ENCODE data around the gene DLG2.

DLG2 gene

DNA sequence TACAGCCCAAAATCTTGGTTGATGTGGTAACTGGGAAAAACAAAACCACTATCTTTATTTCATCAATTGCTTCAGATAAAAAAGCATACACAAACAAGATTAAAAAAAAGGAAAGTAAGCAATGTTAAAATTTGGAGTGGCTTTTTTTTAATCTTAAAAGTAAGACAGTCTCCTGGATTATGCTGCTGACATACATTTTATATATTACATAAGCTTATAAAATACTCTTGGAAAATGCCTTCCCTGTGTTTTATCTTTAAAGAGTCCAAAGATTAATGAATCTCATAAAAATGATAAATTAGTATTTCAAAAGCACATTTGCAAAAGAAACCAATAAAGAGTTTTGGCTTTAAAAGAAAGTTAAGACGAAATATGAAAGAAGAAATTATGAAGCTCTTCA, 132.7 kb downstream of the DLG2 start:
- Mint-ChIP-seq H3K27me3 (peaks cover 0 to 8% of the 10 kb centered on the region in 2 donors), H3K4me1 (no peaks in the 10 kb centered on the region)
- ATAC-seq (replicated peaks) = no peak

DNA sequence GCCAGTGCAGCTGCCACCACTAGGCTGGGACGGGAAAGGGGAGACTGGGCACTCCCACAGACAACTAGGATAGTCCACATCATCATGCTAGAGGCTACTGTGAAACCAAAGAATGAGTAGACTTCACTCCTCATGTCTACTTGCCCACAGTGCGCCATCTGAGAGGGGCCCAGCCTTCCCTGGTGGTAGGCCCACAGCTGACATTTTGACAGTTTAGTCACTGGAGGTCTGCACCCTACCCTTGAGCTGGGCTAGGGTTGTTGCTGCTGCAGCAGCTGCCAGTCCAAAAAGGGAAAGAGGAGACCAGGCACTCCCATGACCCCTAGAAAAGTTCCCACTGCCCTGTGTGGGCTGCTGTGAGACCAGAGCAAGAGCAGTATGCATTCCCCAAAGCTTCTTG, 141.2 kb downstream of the DLG2 start:
- H3K9me3 Mint-ChIP-seq = peaks cover 15 to 22% of the 10 kb centered on the region in 2 donors
- H3K36me3 Mint-ChIP-seq = peaks cover 2 to 4% of the 10 kb centered on the region in 2 donors
- no peaks in the 10 kb centered on the region for H3K4me1 Mint-ChIP-seq
- ATAC-seq (replicated peaks) (no peak), DNase-seq (no peak)
- no peak overlapping the region for H3K27ac Mint-ChIP-seq
- no peak overlapping the region for H3K4me3 Mint-ChIP-seq
- no peaks in the 10 kb centered on the region for H3K27me3 Mint-ChIP-seq

More for the DNA sequence above, 132.7 kb downstream of the DLG2 start:
- H3K9me3 Mint-ChIP-seq = peaks cover 16 to 22% of the 10 kb centered on the region in 2 donors
- DNase-seq = no peak
- H3K36me3 Mint-ChIP-seq = peaks cover 0 to 7% of the 10 kb centered on the region in 2 donors
- H3K27ac Mint-ChIP-seq = no peak overlapping the region
- H3K4me3 Mint-ChIP-seq = no peak overlapping the region

DNA sequence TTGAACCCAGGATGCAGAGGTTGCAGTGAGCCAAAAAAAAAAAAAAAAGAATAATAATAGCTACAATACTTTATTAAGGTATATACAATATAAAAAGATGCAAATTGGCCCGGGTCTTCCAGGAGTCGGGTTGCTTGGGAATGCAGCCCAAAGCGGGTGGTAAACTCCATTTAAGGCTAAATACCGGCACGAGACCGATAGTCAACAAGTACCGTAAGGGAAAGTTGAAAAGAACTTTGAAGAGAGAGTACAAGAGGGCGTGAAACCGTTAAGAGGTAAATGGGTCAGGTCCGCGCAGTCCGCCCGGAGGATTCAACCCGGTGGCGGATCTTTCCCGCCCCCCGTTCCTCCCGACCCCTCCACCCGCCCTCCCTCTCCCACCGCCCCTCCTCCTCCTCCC, 143.3 kb downstream of the DLG2 start:
- Mint-ChIP-seq H3K36me3 (peaks cover 2 to 4% of the 10 kb centered on the region in 2 donors), H3K27ac (no peak overlapping the region), H3K9me3 (peaks cover 15 to 16% of the 10 kb centered on the region in 2 donors), H3K4me3 (no peak overlapping the region), H3K27me3 (no peaks in the 10 kb centered on the region), H3K4me1 (no peaks in the 10 kb centered on the region)
- no peak for DNase-seq
- ATAC-seq (replicated peaks) = no peak

DNA sequence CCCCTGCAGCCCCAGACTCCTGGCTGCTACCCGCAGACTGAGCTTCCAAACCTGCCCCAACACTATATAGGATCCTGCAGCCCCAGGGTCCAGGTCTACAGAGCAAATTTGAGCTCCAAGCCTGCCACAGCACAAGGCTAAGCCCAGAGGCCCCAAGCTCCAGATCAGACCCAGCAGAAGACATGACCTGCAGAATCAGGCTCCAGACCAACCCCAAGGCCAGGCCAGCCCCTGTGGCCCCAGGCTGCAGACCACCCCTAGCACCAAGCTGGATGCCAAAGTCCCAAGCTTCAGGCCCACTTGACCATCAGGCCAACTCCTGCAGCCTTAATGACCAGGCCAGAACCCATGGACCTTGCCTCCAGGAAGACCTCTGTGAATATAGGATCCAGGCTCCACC, 145.3 kb downstream of the DLG2 start:
- H3K9me3 Mint-ChIP-seq = peaks cover 7 to 10% of the 10 kb centered on the region in 2 donors
- H3K27ac Mint-ChIP-seq = no peak overlapping the region
- no peaks in the 10 kb centered on the region for H3K4me1 Mint-ChIP-seq
- DNase-seq (no peak), ATAC-seq (replicated peaks) (no peak)
- H3K27me3 Mint-ChIP-seq = no peaks in the 10 kb centered on the region
- peaks cover 0 to 4% of the 10 kb centered on the region in 2 donors for H3K36me3 Mint-ChIP-seq
- H3K4me3 Mint-ChIP-seq = no peak overlapping the region

GRCh38 chr11:85475660-85476517, 151.3 kb downstream of the DLG2 start:
- Mint-ChIP-seq H3K9me3 (peaks cover 2 to 5% of the 10 kb centered on the region in 2 donors), H3K4me3 (no peak overlapping the region), H3K4me1 (no peaks in the 10 kb centered on the region), H3K36me3 (peaks cover 0 to 3% of the 10 kb centered on the region in 2 donors), H3K27ac (no peak overlapping the region), H3K27me3 (no peaks in the 10 kb centered on the region)
- DNase-seq (no peak), ATAC-seq (replicated peaks) (no peak)

DNA sequence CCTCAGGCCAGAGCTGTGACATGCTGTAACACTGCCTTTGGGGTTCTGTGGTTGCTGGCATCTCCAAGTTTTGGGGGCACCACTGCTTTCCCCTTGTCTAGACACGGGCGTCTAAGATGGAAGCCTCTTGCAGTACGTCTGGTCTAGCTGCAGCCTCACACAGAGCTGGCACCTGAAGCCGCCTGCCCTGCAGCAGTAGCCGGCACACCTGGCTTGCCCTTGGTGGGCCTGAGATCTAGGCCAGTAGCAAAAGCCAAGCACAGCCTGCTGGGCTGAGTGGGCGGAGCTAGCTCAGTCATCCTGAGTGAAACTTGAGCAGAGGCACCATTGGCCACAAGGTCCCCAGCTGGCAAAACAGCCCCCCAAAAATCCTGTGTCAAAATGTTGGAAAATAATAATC, 154.2 kb downstream of the DLG2 start:
- H3K4me3 Mint-ChIP-seq = no peak overlapping the region
- no peak for DNase-seq
- no peaks in the 10 kb centered on the region for H3K27me3 Mint-ChIP-seq
- H3K36me3 Mint-ChIP-seq = peaks cover 2 to 3% of the 10 kb centered on the region in 2 donors
- H3K27ac Mint-ChIP-seq = no peak overlapping the region
- H3K9me3 Mint-ChIP-seq = peaks cover 13 to 16% of the 10 kb centered on the region in 2 donors
- H3K4me1 Mint-ChIP-seq = no peaks in the 10 kb centered on the region
- no peak for ATAC-seq (replicated peaks)

- Mint-ChIP-seq H3K4me1 (no peaks in the 10 kb centered on the region), H3K4me3 (no peak overlapping the region), H3K27me3 (no peaks in the 10 kb centered on the region), H3K27ac (no peak overlapping the region), H3K36me3 (peaks cover 0 to 2% of the 10 kb centered on the region in 2 donors), H3K9me3 (peaks cover 12 to 26% of the 10 kb centered on the region in 2 donors)
- no peak for ATAC-seq (replicated peaks)
- DNase-seq = no peak
These were observed 162.9 kb downstream of the DLG2 start for GRCh38 chr11:85464283-85464682.

DNA sequence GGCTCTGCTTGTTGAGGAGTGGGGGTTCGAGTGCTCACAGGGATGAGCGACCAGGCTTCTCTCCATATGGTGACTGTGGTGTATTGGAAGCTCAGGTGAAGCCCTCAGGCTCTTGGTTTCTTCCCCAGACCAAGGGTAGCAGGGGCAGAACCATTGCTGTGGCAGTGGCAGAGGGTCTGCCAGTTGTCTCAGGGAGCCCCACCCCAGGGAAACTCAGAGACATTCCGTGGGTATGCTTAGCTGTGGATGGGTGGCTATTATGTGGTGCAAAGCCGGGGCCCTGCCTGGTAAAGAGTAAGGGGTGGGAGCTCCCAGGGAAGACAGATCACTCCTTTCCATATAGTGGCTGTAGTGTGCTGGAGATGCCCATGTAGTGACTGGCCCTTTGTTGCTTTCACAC, 167.8 kb downstream of the DLG2 start:
- no peak for ATAC-seq (replicated peaks)
- H3K36me3 Mint-ChIP-seq = no peaks in the 10 kb centered on the region
- no peak overlapping the region for H3K4me3 Mint-ChIP-seq
- DNase-seq = no peak
- no peak overlapping the region for H3K27ac Mint-ChIP-seq
- no peaks in the 10 kb centered on the region for H3K27me3 Mint-ChIP-seq
- H3K4me1 Mint-ChIP-seq = no peaks in the 10 kb centered on the region
- peaks cover 35 to 37% of the 10 kb centered on the region in 2 donors for H3K9me3 Mint-ChIP-seq

- DNase-seq (no peak), ATAC-seq (replicated peaks) (no peak)
- peaks cover 0 to 3% of the 10 kb centered on the region in 2 donors for H3K9me3 Mint-ChIP-seq
- H3K36me3 Mint-ChIP-seq = no peaks in the 10 kb centered on the region
- H3K27me3 Mint-ChIP-seq = no peaks in the 10 kb centered on the region
- no peak overlapping the region for H3K27ac Mint-ChIP-seq
- H3K4me3 Mint-ChIP-seq = no peak overlapping the region
- H3K4me1 Mint-ChIP-seq = no peaks in the 10 kb centered on the region
These were observed 182.7 kb downstream of the DLG2 start for GRCh38 chr11:85444479-85444878.

DNA sequence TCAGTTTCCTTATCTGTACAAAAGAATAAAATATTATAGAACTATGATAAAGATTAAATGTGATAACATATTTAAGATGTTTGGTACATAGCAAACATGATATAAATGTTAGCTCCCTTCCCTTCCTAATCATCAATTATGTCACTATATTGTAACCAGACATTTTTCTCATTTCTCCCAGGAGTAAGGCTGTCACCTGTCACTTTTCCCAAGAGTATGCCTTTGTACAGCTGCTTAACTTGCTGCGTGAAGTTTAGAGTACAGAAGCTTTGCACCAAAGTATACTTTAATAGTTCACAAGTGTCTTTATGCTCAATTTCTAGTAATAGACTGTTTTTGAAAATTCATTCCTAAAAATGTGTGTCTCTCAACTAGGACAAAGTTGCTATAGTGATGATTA, 186.9 kb downstream of the DLG2 start:
- H3K9me3 Mint-ChIP-seq = peaks cover 6 to 15% of the 10 kb centered on the region in 2 donors
- no peak overlapping the region for H3K27ac Mint-ChIP-seq
- DNase-seq = no peak
- no peaks in the 10 kb centered on the region for H3K4me1 Mint-ChIP-seq
- no peaks in the 10 kb centered on the region for H3K27me3 Mint-ChIP-seq
- no peak overlapping the region for H3K4me3 Mint-ChIP-seq
- H3K36me3 Mint-ChIP-seq = no peaks in the 10 kb centered on the region
- no peak for ATAC-seq (replicated peaks)

- Mint-ChIP-seq H3K27ac (no peak overlapping the region), H3K4me3 (no peak overlapping the region), H3K9me3 (peaks cover 11 to 26% of the 10 kb centered on the region in 2 donors), H3K36me3 (no peaks in the 10 kb centered on the region), H3K27me3 (no peaks in the 10 kb centered on the region), H3K4me1 (no peaks in the 10 kb centered on the region)
- DNase-seq (no peak), ATAC-seq (replicated peaks) (no peak)
These were observed 188.8 kb downstream of the DLG2 start for GRCh38 chr11:85438328-85438727.

GRCh38 chr11:85431319-85431718, 195.8 kb downstream of the DLG2 start:
- H3K36me3 Mint-ChIP-seq = peaks cover 0 to 3% of the 10 kb centered on the region in 2 donors
- H3K4me1 Mint-ChIP-seq = no peaks in the 10 kb centered on the region
- H3K27me3 Mint-ChIP-seq = no peaks in the 10 kb centered on the region
- peaks cover 30 to 48% of the 10 kb centered on the region in 2 donors for H3K9me3 Mint-ChIP-seq
- H3K4me3 Mint-ChIP-seq = no peak overlapping the region
- ATAC-seq (replicated peaks) (no peak), DNase-seq (no peak)
- H3K27ac Mint-ChIP-seq = no peak overlapping the region

- DNase-seq (no peak), ATAC-seq (replicated peaks) (no peak)
- Mint-ChIP-seq H3K27me3 (peaks cover 0 to 5% of the 10 kb centered on the region in 2 donors), H3K4me1 (no peaks in the 10 kb centered on the region), H3K4me3 (no peak overlapping the region), H3K9me3 (peaks cover 23 to 29% of the 10 kb centered on the region in 2 donors), H3K27ac (no peak overlapping the region), H3K36me3 (no peaks in the 10 kb centered on the region)
These were observed 203.3 kb downstream of the DLG2 start for GRCh38 chr11:85423794-85424193.

GRCh38 chr11:85423316-85423715, 203.8 kb downstream of the DLG2 start:
- Mint-ChIP-seq H3K4me3 (no peak overlapping the region), H3K4me1 (no peaks in the 10 kb centered on the region), H3K27me3 (peaks cover 0 to 5% of the 10 kb centered on the region in 2 donors), H3K9me3 (peaks cover 23 to 32% of the 10 kb centered on the region in 2 donors), H3K27ac (no peak overlapping the region), H3K36me3 (no peaks in the 10 kb centered on the region)
- DNase-seq (no peak), ATAC-seq (replicated peaks) (no peak)

GRCh38 chr11:85414175-85414574, 213.0 kb downstream of the DLG2 start:
- no peak for ATAC-seq (replicated peaks)
- Mint-ChIP-seq H3K4me3 (no peak overlapping the region), H3K36me3 (no peaks in the 10 kb centered on the region), H3K9me3 (peaks cover 26 to 27% of the 10 kb centered on the region in 2 donors), H3K4me1 (no peaks in the 10 kb centered on the region), H3K27ac (no peak overlapping the region), H3K27me3 (no peaks in the 10 kb centered on the region)
- DNase-seq = no peak

Measured in stimulated activated naive B cell treated with anti-CD40 and anti-IgM and Interleukin-4, amounts not matched to agents 10 μg/mL and 1 μg/mL and 100 μg/mL, for 72 hours (primary cell).